ENCODE data around the gene LBX1.

- no peak for TF ChIP-seq CEBPB (IDR thresholded peaks at IDR 0.05; ENCODE audit: low read depth, low read length)
- TF ChIP-seq CTCF (conservative IDR thresholded peaks at IDR 0.05; ENCODE audit: low read depth, low read length) = no peak
- no peak for TF ChIP-seq MXI1 (IDR thresholded peaks at IDR 0.05; ENCODE audit: borderline replicate concordance, low read depth, low read length)
- TF ChIP-seq BHLHE40 (IDR thresholded peaks at IDR 0.05; ENCODE audit: low read depth, low read length) = no peak
Measured at GRCh38 chr10:101183458-101184183, 45.6 kb downstream of the LBX1 start.

All from IMR-90 (cell line).